Glutamatergic neuron (in vitro differentiated cells): ENCODE measurements around the gene PYGO2. TPM values are rescaled to one million over a fixed set of nuclear protein-coding genes. Genes with fewer than 3 reads are reported as not detected.

Source experiments
- DNase-seq: peaks from one replicate; pipeline ENCODE4 v3.0.0; 2022
- H3K27ac Mint-ChIP-seq: one replicate; pipeline ENCODE4 v1.8.0; 2020; ENCODE audit warnings: mild to moderate bottlenecking, mixed read lengths, inconsistent platforms; ENCODE audit not compliant: unreplicated experiment
- H3K27me3 Mint-ChIP-seq: one replicate; pipeline ENCODE4 v1.8.0; 2020; ENCODE audit warnings: mild to moderate bottlenecking, moderate library complexity, mixed read lengths, inconsistent platforms; ENCODE audit not compliant: unreplicated experiment
- H3K36me3 Mint-ChIP-seq: one replicate; pipeline ENCODE4 v1.8.0; 2020; ENCODE audit warnings: mild to moderate bottlenecking, mixed read lengths, inconsistent platforms; ENCODE audit not compliant: unreplicated experiment
- H3K4me1 Mint-ChIP-seq: one replicate; pipeline ENCODE4 v1.8.0; 2020; ENCODE audit warnings: mild to moderate bottlenecking, low read depth, mixed read lengths, inconsistent platforms; ENCODE audit not compliant: unreplicated experiment
- H3K4me3 Mint-ChIP-seq: one replicate; pipeline ENCODE4 v1.8.0; 2020; ENCODE audit warnings: mild to moderate bottlenecking, mixed read lengths, inconsistent platforms; ENCODE audit not compliant: unreplicated experiment
- H3K9me3 Mint-ChIP-seq: one replicate; pipeline ENCODE4 v1.8.0; 2020; ENCODE audit warnings: mild to moderate bottlenecking, moderate library complexity, mixed read lengths, inconsistent platforms; ENCODE audit not compliant: unreplicated experiment
- total RNA-seq: library from RNA; stranded (reverse); fragmentation: NEBNext Ultra II Directional; extraction: Animal tissue kit (Norgen Biotek cat#: 25700); gene quantifications from one replicate; pipeline ENCODE4 v1.2.1, GENCODE V29; 2021; ENCODE audit not compliant: unreplicated experiment
- TF ChIP-seq, protein P1 (sequence below): fragments of 200-600 bp; sonication (generic); IDR thresholded peaks from one replicate; pipeline ENCODE4 v1.5.0; 2021; ENCODE audit not compliant: partially characterized antibody, unreplicated experiment

Gene PYGO2
- total RNA-seq, 1 donor from 2014 or later: 32.7 TPM

DNA sequence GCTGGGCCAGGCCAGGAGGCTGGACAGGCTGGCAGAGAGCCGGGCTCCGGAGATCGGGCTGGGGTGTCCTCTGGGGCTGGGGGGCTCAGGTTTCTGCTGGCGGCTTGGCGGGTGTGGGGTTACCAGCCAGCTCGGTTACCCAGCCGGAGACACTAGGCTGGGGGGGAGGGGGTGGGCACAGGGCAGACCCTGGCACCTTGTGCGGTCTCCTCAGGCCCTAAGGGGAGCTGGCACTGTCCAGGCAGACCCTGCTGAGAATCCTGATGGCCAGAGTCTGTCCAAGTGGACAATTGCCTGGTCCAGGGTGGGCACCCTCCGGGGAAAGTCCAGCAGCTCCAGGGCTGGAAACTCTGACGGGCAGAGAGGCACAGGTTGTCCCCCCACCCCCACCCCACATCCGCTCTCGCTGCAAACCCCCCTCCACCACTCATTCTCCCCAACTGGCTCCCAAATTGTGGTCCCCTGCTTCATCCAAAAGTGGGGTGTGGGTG is 47.7 kb upstream of the PYGO2 start:
- Mint-ChIP-seq H3K4me1 (peaks cover 6% of the 10 kb centered on the region), H3K4me3 (no peak overlapping the region)

DNA sequence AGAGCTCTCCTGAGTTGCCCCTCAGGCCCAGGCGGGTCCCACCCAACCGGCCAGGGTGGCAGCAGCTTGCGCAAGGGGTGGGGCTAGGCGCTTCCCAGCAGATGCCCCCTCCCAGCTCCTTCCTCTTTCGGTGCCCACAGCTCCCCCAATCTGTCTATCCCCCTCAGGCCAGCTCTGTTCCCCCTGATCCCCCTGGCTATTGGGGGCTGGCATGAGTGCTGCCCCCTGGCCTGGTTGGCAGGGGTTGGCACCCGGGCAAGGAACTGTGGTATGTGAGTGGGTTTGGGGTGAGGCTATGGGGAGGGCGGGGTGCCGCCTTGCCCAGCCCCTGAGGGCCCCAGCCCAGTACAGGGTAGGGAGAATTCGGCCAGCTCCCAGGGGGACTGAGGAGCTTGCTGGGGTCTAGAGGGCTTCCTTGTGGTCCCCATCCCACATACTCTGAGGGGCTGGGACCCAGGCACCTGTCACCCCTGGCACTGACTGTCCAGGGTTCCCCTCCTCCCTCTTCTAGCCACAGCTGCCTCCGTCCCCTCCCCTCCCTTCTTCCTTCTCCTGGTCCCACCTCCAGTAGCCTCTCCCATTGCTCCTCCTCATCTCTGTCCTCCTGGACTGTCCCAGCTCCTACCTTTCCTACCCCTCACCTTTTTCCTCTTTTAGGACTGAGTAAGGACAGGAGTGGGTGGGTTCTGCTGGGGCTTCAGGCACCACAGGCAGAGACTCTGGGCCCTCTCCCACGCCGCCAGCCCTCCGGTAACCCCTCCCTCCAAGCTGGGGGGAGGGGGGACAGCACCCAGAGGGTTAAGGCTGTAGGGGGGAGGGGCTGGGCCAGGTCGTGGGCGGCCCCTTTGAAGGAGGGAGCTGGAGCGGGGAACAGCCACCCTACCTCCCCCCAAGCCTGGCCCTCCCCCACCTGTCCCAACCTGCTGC is 46.7 kb upstream of the PYGO2 start:
- Mint-ChIP-seq H3K4me3 (no peak overlapping the region), H3K36me3 (no peaks in the 10 kb centered on the region), H3K9me3 (peaks cover 1% of the 10 kb centered on the region), H3K27ac (no peak overlapping the region), H3K27me3 (peaks cover 7% of the 10 kb centered on the region), H3K4me1 (peaks cover 7% of the 10 kb centered on the region)
- TF ChIP-seq, protein P1, sequence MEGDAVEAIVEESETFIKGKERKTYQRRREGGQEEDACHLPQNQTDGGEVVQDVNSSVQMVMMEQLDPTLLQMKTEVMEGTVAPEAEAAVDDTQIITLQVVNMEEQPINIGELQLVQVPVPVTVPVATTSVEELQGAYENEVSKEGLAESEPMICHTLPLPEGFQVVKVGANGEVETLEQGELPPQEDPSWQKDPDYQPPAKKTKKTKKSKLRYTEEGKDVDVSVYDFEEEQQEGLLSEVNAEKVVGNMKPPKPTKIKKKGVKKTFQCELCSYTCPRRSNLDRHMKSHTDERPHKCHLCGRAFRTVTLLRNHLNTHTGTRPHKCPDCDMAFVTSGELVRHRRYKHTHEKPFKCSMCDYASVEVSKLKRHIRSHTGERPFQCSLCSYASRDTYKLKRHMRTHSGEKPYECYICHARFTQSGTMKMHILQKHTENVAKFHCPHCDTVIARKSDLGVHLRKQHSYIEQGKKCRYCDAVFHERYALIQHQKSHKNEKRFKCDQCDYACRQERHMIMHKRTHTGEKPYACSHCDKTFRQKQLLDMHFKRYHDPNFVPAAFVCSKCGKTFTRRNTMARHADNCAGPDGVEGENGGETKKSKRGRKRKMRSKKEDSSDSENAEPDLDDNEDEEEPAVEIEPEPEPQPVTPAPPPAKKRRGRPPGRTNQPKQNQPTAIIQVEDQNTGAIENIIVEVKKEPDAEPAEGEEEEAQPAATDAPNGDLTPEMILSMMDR: no peak
- no peak for DNase-seq

More for the DNA sequence above, 47.7 kb upstream of the PYGO2 start:
- Mint-ChIP-seq H3K27me3 (peaks cover 7% of the 10 kb centered on the region), H3K27ac (no peak overlapping the region), H3K9me3 (peaks cover 1% of the 10 kb centered on the region), H3K36me3 (no peaks in the 10 kb centered on the region)
- TF ChIP-seq, protein P1: no peak
- no peak for DNase-seq

DNA sequence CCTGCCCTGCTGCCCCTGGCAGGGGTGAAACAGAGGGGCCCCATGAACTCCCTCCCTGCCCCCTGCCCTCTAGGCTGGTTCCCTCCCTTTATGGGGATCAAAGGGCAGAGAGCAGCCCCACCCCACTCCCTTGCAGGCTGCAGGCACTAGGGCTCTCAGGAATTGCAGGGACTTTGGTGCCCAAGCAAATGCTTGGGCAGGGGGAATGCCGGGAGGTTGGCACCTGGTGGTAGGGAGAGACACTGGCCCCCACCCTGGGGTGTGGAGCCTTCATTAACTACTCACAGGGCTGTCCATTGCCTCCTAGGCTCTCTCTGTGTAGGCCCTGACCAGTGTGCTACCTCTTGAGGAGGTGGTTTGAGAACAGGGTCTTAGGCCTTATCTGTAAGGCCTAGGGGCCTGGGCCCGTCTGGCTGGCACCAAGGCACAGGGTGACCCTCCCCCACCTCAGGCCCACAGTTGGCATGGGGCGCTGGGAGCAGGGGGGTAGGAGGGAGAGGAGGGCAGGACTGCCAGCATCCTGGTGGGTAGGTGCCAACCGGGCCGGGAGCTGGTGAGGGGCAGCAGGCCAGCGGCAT is 45.8 kb upstream of the PYGO2 start:
- DNase-seq: no peak
- Mint-ChIP-seq H3K4me1 (peaks cover 7% of the 10 kb centered on the region), H3K4me3 (no peak overlapping the region), H3K27me3 (peaks cover 7% of the 10 kb centered on the region), H3K27ac (no peak overlapping the region), H3K36me3 (no peaks in the 10 kb centered on the region), H3K9me3 (peaks cover 1% of the 10 kb centered on the region)
- TF ChIP-seq, protein P1: no peak

DNA sequence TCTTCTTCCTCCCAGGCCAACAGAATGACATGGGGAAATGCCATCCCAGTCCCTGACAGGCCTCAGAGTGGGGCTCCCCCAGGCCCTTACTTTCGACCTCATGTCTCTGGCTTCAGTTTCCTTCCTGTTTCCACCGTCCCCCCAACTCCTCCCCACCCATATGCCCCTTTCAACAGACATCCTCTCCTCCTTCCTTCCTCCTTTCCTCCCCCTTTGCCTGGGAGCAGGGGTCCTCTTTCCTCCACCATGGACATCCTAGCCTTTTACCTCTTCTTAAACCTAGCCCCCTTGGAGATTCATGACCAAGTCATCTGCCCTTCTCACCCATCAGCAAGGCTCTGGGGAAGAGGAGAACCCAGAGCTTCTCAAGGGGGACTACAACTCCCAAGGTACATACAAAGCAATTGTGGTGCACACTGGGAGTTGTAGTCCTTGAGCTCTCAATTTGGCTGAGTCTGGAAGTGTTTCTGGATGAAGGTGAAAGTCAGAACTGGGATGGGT is 45.1 kb upstream of the PYGO2 start:
- TF ChIP-seq, protein P1: no peak
- peaks cover 1% of the 10 kb centered on the region for H3K9me3 Mint-ChIP-seq
- peaks cover 6% of the 10 kb centered on the region for H3K4me1 Mint-ChIP-seq
- H3K27me3 Mint-ChIP-seq: peaks cover 7% of the 10 kb centered on the region
- H3K4me3 Mint-ChIP-seq: no peak overlapping the region
- H3K27ac Mint-ChIP-seq: no peak overlapping the region
- H3K36me3 Mint-ChIP-seq: no peaks in the 10 kb centered on the region
- DNase-seq: no peak
